AG10803 (cell line): Measurements from ENCODE around the gene ZXDB.

Experiments
- DNase-seq: peaks from one replicate; pipeline ENCODE4 v3.0.0; 2010; ENCODE audit warnings: low read depth
- H3K4me3 ChIP-seq: 2 replicates; pipeline ENCODE4 v1.5.1; 2011; ENCODE audit warnings: mild to moderate bottlenecking, low read length, control low read depth
- TF ChIP-seq, protein P1 (sequence below): conservative IDR thresholded peaks from 2 replicates; pipeline ENCODE4 v1.5.1; 2011; ENCODE audit warnings: mild to moderate bottlenecking, low read length, control low read depth, inconsistent platforms

Gene ZXDB

DNA sequence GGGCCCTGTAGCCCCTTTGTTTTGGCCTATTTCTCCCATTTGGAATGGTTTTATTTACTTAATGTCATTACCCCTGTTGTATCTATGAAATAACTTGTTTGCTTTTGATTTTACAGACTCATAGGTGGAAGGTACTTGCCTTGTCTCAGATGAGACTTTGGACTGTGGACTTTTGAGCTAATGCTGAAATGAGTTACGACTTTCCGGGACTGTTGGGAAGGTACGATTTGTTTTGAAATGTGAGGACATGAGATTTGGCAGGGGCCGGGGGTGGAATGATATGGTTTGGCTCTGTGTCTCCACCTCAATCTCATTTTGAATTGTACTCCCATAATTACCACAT lies 48.8 kb downstream of the ZXDB start:
- TF ChIP-seq, protein P1, sequence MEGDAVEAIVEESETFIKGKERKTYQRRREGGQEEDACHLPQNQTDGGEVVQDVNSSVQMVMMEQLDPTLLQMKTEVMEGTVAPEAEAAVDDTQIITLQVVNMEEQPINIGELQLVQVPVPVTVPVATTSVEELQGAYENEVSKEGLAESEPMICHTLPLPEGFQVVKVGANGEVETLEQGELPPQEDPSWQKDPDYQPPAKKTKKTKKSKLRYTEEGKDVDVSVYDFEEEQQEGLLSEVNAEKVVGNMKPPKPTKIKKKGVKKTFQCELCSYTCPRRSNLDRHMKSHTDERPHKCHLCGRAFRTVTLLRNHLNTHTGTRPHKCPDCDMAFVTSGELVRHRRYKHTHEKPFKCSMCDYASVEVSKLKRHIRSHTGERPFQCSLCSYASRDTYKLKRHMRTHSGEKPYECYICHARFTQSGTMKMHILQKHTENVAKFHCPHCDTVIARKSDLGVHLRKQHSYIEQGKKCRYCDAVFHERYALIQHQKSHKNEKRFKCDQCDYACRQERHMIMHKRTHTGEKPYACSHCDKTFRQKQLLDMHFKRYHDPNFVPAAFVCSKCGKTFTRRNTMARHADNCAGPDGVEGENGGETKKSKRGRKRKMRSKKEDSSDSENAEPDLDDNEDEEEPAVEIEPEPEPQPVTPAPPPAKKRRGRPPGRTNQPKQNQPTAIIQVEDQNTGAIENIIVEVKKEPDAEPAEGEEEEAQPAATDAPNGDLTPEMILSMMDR, result no peak
- no peak overlapping the region for H3K4me3 ChIP-seq
- no peak for DNase-seq

DNA sequence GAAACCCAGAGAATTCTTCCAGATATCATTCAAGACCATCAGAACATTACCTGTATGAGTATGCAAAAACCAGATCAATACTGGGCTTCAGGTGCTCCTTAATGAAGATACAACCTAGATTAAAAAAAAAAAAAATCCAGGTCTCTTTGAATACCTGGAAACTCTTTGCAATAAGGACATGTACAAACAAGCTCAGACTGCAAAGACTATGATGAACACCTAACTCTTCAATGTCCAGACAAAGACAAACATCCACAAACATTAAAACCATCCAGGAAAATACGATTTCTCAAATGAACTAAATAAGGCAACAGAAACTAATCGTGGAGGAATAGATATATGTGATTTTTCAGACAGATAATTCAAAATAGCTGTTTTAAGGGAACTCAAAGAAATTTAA lies 49.5 kb downstream of the ZXDB start:
- H3K4me3 ChIP-seq, result no peak overlapping the region
- no peak for DNase-seq
- TF ChIP-seq, protein P1, result no peak

DNA sequence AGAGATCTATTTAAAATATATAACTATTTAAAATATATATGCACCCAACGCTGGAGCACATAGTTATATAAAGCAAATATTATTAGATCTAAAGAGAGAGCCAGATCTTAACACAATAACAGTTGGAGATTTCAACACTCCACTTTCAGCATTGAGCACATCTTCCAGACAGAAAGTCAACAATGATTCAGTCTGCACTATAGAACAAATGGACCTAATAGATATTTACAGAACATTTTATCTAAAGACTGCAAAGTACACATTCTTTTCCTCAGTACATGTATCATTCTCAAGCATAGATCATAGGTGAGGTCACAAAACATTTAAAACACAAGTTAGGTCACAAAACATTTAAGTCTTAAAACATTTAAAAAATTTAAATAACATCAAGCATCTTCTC lies 51.9 kb downstream of the ZXDB start:
- no peak for DNase-seq
- no peak overlapping the region for H3K4me3 ChIP-seq
- TF ChIP-seq, protein P1, result no peak

GRCh38 chrX:57647020-57647419 lies 55.2 kb downstream of the ZXDB start:
- H3K4me3 ChIP-seq, result no peak overlapping the region
- TF ChIP-seq, protein P1, result no peak
- no peak for DNase-seq
